COLO829 (cell line): ENCODE data around the gene SUCO.

Source experiments
- DNase-seq: peaks from one replicate; pipeline ENCODE4 v3.0.0; 2012; ENCODE audit warnings: low spot score

Gene SUCO

GRCh38 chr1:172650474-172651193 is 117.7 kb downstream of the SUCO start:
- DNase-seq: no peak

- no peak for DNase-seq
Measured at GRCh38 chr1:172653015-172653709, 120.2 kb downstream of the SUCO start.

GRCh38 chr1:172654535-172654934 is 121.6 kb downstream of the SUCO start:
- peak; percentile 13 for DNase-seq

- no peak for DNase-seq
Measured at GRCh38 chr1:172656576-172656975, 123.6 kb downstream of the SUCO start.

- DNase-seq: no peak
Measured at GRCh38 chr1:172657586-172657985, 124.6 kb downstream of the SUCO start.

- no peak for DNase-seq
Measured at GRCh38 chr1:172658871-172659453, 126.0 kb downstream of the SUCO start, which contains the start of gene FASLG. TSS of gene FASLG (plus strand) at chr1:172659103. CDS start at chr1:172659202, 99 bp downstream.

- no peak for DNase-seq
Measured at GRCh38 chr1:172661107-172661506, 128.2 kb downstream of the SUCO start.
